T-cell (primary cell): ENCODE results near the gene TRIM52. TPM values are rescaled to one million over a fixed set of nuclear protein-coding genes. Genes with fewer than 3 reads are reported as not detected.
"Not testable (repeated sequence)": the region's sequence is repeated elsewhere in the genome, so short reads cannot be mapped to it uniquely, and the experiment has no call there.

ENCODE experiments used
- ATAC-seq, 4 experiments: fragments of 200-7000 bp in 3 of 4; fragments of 150-1000 bp in 1 of 4; cut with Tn5 transposase; replicated peaks in 1 of 4; 1 replicate in 3 of 4; 2 replicates in 1 of 4; pipeline ENCODE4 v1.10.0; 2021; ENCODE audit warnings: moderate library complexity in 3 of 4, mild to moderate bottlenecking in 2 of 4, moderate number of reproducible peaks in 1 of 4
- CTCF ChIA-PET, 2 donors: fragments of 300-600 bp; sonication (Branson Sonifier 250); formaldehyde crosslinking; loops; one replicate each; lab custom pipeline; 2022; ENCODE audit warnings: antibody characterized with exemption in 2 of 2; lab: Charles Lee
- POLR2A ChIA-PET, 2 donors: fragments of 300-600 bp; sonication (Branson Sonifier 250); formaldehyde crosslinking; loops; one replicate each; lab custom pipeline; 2022; ENCODE audit warnings: antibody characterized with exemption in 2 of 2; lab: Charles Lee
- DNase-seq, 35 experiments: peaks; one replicate each; pipeline versions ENCODE4 v3.0.0 to v3.0.0-alpha.2; 2013 to 2023
- H3K27ac ChIP-seq: one replicate; pipeline ENCODE4 v1.5.1; 2013; ENCODE audit warnings: low read length
- H3K27me3 ChIP-seq, 2 experiments: replicated peaks in 1 of 2; 1 replicate in 1 of 2; 2 replicates in 1 of 2; pipeline versions ENCODE4 v1.6.1 to v1.7.0; 2013; ENCODE audit warnings: low read length in 1 of 2, mixed read lengths in 1 of 2; ENCODE audit not compliant: control insufficient read depth in 2 of 2, insufficient read depth in 2 of 2; ENCODE audit errors: extremely low read depth in 1 of 2
- H3K36me3 ChIP-seq, 2 donors: 1 replicate in 1 of 2; 2 replicates in 1 of 2; pipeline versions ENCODE4 v1.6.1 to v1.7.0; 2013; ENCODE audit warnings: low read length in 1 of 2; ENCODE audit not compliant: control insufficient read depth in 2 of 2, insufficient read depth in 1 of 2; ENCODE audit errors: extremely low read depth in 1 of 2
- H3K4me1 ChIP-seq, 2 experiments: 1 replicate in 1 of 2; 2 replicates in 1 of 2; pipeline versions ENCODE4 v1.6.1 to v1.7.0; 2013; ENCODE audit warnings: low read length in 2 of 2, mixed read lengths in 1 of 2; ENCODE audit not compliant: insufficient read depth in 2 of 2, control insufficient read depth in 1 of 2; ENCODE audit errors: extremely low read depth in 1 of 2
- H3K4me3 ChIP-seq, 2 donors: 1 replicate in 1 of 2; 2 replicates in 1 of 2; pipeline versions ENCODE4 v1.5.1 to v1.7.0; 2013; ENCODE audit warnings: mild to moderate bottlenecking in 2 of 2, low read length in 1 of 2, moderate library complexity in 1 of 2; ENCODE audit not compliant: control insufficient read depth in 1 of 2; ENCODE audit errors: extremely low read depth in 1 of 2
- H3K9me3 ChIP-seq: 2 replicates; pipeline ENCODE4 v1.7.0; 2013
- H3K27ac Mint-ChIP-seq, 2 donors: one replicate each; pipeline ENCODE4 v1.8.0; 2020 to 2021; ENCODE audit warnings: mild to moderate bottlenecking in 2 of 2, mixed read lengths in 2 of 2
- H3K27me3 Mint-ChIP-seq, 2 donors: one replicate each; pipeline ENCODE4 v1.8.0; 2021 to 2022; ENCODE audit warnings: mixed read lengths in 2 of 2
- H3K36me3 Mint-ChIP-seq: one replicate; pipeline ENCODE4 v1.8.0; 2021; ENCODE audit warnings: mixed read lengths
- H3K4me1 Mint-ChIP-seq, 3 donors: one replicate each; pipeline ENCODE4 v1.8.0; 2020 to 2022; ENCODE audit warnings: mixed read lengths in 3 of 3, mild to moderate bottlenecking in 1 of 3
- H3K4me3 Mint-ChIP-seq, 3 donors: one replicate each; pipeline ENCODE4 v1.8.0; 2020 to 2022; ENCODE audit warnings: mild to moderate bottlenecking in 3 of 3, mixed read lengths in 3 of 3, moderate library complexity in 3 of 3
- H3K9me3 Mint-ChIP-seq, 3 donors: one replicate each; pipeline ENCODE4 v1.8.0; 2020 to 2022; ENCODE audit warnings: mixed read lengths in 3 of 3
- WGBS: methylation state at CpG from one replicate; pipeline ENCODE4 v1.1.5; 2013; ENCODE audit warnings: missing lambda C conversion rate; ENCODE audit not compliant: insufficient coverage; 5-methylcytosine and 5-hydroxymethylcytosine counted together
- total RNA-seq, 35 experiments: library from RNA in 6 of 35; stranded (reverse) in 6 of 35; fragments of 120-200 nt in 1 of 35; gene quantifications; one replicate each; pipeline versions ENCODE4 v1.2.1 to v1.2.4 and lab custom pipeline; 2013 to 2026

Gene TRIM52
- total RNA-seq, 5 donors from 2014 or later (not counting 1 experiment from before 2014, with no cell fraction given): 42.9 to 56.9 (median 54.0) TPM

DNA sequence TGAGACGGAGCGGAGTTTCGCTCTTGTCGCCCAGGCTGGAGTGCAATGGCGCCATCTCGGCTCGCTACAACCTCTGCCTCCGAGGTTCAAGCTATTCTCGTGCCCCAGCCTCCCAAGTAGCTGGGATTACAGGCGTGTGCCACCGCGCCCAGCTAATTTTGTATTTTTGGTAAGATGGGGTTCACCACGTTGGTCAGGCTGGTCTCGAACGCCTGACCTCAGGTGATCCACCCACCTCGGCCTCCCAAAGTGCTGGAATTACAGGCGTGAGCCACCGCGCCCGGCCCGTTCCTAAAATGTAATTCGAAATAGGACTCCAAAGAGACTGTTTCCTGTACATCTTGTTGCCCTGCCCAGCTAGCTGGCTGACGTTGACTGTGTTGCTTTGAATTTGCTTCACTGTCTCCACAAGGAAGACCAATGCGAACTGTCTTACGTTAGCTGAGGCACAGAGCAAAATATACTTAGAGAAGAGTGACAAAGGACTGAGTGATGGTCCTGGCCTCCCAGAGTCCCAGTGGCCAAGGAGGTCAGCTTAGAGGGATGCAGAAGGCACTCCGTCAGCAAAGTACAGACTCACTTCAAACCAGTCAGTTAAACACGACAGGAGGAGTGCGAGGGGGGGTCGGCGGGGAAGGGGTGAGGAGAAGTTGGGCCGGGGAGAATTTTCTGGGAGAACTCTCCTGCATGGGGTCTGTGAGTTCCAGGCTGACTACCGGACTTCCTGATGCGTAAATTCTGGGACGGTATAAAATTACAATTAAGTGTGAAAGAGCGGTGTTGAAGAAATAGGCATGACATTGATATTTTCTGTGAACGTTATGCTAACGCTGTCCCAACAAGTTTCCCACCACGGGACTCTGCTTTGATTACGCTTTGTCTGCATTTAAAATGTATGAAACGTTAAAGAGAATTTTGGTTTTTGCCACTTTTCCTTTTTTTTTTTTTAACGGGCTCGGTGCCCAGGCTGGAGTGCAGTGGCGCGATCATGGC, 44.6 kb downstream of the TRIM52 start:
- DNase-seq (peak in 15 of 35 experiments; percentile 19 to 73 (median 37)), ATAC-seq (peak in 1 of 4 experiments; percentile 33)
- Mint-ChIP-seq H3K4me3 (peak overlapping the region; percentile 89 to 91 (median 89)), H3K27me3 (peaks cover 0 to 1% of the 10 kb centered on the region in 2 donors), H3K27ac (peak overlapping the region; percentile 84 to 87), H3K9me3 (no peaks in the 10 kb centered on the region), H3K4me1 (peaks cover 29 to 52% (median 37%) of the 10 kb centered on the region in 3 donors), H3K36me3 (no peaks in the 10 kb centered on the region)
- ChIA-PET CTCF (interaction anchor here (1.0 to 1.5 kb wide), 2 partner anchors 9 kb away, joined by 7 read pairs; no protein-coding TSS in a partner anchor), POLR2A (no interaction called here)
- no peaks in the 10 kb centered on the region for H3K36me3 ChIP-seq
- H3K4me1 ChIP-seq: peaks cover 7 to 51% of the 10 kb centered on the region in 2 experiments
- 35% methylated on average over 31 of the region's 44 CpGs for WGBS
- peak overlapping the region; percentile 53 for H3K27ac ChIP-seq
- H3K27me3 ChIP-seq: no peaks in the 10 kb centered on the region
- peak overlapping the region; percentile 66 to 79 for H3K4me3 ChIP-seq
- no peaks in the 10 kb centered on the region for H3K9me3 ChIP-seq

DNA sequence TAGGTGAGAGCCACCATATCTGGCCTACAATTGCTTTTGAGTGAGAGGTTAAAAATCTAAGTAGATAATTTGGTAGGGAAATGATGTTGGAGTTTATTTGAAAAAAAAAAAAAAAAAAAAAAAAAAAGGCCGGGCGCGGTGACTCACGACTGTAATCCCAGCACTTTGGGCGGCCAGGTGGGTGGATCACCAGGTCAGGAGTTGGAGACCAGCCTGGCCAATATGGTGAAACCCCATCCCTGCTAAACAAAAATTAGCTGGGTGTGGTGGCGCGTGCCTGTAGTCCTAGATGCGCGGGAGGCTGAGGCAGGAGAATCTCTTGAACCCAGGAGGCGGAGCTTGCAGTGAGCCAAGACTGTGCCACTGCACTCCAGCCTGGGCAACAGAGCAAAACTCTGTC, 46.7 kb downstream of the TRIM52 start:
- H3K4me3 Mint-ChIP-seq, H3K27me3 ChIP-seq, H3K27ac Mint-ChIP-seq, H3K36me3 ChIP-seq, H3K27me3 Mint-ChIP-seq, H3K9me3 ChIP-seq, H3K36me3 Mint-ChIP-seq, POLR2A ChIA-PET, H3K4me3 ChIP-seq, H3K27ac ChIP-seq, H3K9me3 Mint-ChIP-seq, ATAC-seq, DNase-seq, CTCF ChIA-PET: not testable (repeated sequence)
- H3K4me1 Mint-ChIP-seq: peaks cover 18 to 40% (median 24%) of the 10 kb centered on the region in 3 donors
- peaks cover 6 to 32% of the 10 kb centered on the region in 2 experiments for H3K4me1 ChIP-seq
- WGBS: 85% methylated on average over 7 of the region's 10 CpGs

DNA sequence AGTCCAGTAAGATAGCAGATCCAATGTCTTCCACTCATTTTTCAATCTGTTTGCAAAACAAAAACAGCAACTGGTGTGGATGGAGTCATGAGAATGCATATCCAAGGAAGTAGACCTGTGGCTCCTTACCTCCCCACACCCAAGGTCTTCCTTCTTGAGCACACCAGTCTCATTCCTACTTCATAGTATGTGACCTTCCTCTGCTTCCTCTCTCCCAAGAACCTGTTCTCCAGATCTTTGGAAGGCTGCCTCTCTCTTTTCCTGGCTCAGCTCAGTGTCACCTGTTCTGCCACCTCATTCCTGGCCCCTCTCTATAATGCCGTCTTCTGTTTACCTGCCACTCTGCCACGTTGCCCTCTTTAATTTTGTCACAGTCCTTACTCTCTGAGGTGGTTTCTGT, 48.0 kb downstream of the TRIM52 start:
- no CpG with 5 or more reads among the region's 2 CpGs for WGBS
- H3K27ac ChIP-seq: no peak overlapping the region
- no peaks in the 10 kb centered on the region for H3K27me3 ChIP-seq
- H3K4me1 ChIP-seq: peaks cover 6 to 23% of the 10 kb centered on the region in 2 experiments
- H3K4me3 Mint-ChIP-seq: no peak overlapping the region
- no peaks in the 10 kb centered on the region for H3K9me3 ChIP-seq
- peak overlapping the region in 1 of 2 donors; percentile 61 for H3K27ac Mint-ChIP-seq
- no peaks in the 10 kb centered on the region for H3K27me3 Mint-ChIP-seq
- CTCF ChIA-PET: no interaction called here
- ATAC-seq (no peak), DNase-seq (no peak)
- POLR2A ChIA-PET: interaction anchor here in 1 of 2 donors (0.6 kb wide), 1 partner anchor 36 kb away, joined by 11 read pairs; no protein-coding TSS in a partner anchor
- H3K36me3 Mint-ChIP-seq: no peaks in the 10 kb centered on the region
- H3K4me3 ChIP-seq: no peak overlapping the region
- H3K9me3 Mint-ChIP-seq: peaks cover 0 to 5% (median 0%) of the 10 kb centered on the region in 3 donors
- no peaks in the 10 kb centered on the region for H3K36me3 ChIP-seq
- peaks cover 14 to 39% (median 23%) of the 10 kb centered on the region in 3 donors for H3K4me1 Mint-ChIP-seq

DNA sequence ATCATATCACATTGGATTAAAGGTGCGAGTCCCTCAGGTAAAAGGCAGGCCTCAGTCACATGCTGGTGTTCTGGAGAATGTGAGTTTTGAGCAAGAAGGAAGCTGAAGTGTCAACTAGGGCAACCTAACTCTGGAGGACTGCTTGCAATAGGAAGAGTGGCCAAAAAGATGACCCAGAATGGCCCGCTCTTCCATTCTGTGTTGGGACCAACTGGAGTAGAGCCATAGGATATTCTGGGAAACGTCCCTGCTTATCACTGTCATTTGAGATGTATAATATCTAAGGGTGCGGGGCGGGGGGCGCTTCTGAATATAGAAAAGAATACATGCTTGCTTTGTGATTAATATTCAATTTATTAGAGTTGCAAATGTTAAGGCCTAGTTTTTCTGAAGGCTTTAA, 48.9 kb downstream of the TRIM52 start:
- Mint-ChIP-seq H3K9me3 (peaks cover 0 to 5% (median 0%) of the 10 kb centered on the region in 3 donors), H3K27ac (no peak overlapping the region), H3K4me1 (peaks cover 21 to 39% (median 26%) of the 10 kb centered on the region in 3 donors), H3K36me3 (no peaks in the 10 kb centered on the region), H3K27me3 (no peaks in the 10 kb centered on the region), H3K4me3 (no peak overlapping the region)
- no peaks in the 10 kb centered on the region for H3K9me3 ChIP-seq
- POLR2A ChIA-PET: interaction anchor here (0.6 kb wide), 2 partner anchors 1354 to 1588 kb away, joined by 3 to 4 read pairs; partner anchors contain the start of gene HNRNPH1 (in 1 of the 2)
- H3K27ac ChIP-seq: no peak overlapping the region
- no peak overlapping the region for H3K4me3 ChIP-seq
- H3K4me1 ChIP-seq: peaks cover 6 to 21% of the 10 kb centered on the region in 2 experiments
- no peaks in the 10 kb centered on the region for H3K36me3 ChIP-seq
- no peak for DNase-seq
- 100% methylated on average over 2 of the region's 6 CpGs for WGBS
- no peaks in the 10 kb centered on the region for H3K27me3 ChIP-seq
- no peak for ATAC-seq
- CTCF ChIA-PET: interaction anchor here (0.5 to 0.6 kb wide), 3 partner anchors 18 to 380 kb away, joined by 4 to 6 read pairs (median 6); no protein-coding TSS in a partner anchor

DNA sequence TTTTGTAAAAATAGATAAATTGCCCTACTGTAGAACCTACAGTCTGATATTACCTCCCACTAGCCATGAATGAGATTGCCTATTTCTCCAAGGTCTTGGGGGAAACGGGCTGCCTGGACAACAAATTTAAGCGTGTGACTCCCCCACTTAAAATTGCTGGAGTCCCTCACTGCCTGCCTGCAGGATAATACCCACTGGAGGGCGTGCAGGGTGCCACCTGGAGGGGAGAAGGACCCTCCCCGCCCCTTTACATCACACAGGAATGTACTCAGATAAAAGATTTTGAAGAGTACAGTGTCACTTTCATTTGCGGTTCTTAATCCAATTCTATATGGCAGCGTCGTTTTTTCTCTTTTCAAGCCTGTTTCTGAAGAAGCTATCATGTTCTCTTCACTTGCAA, 49.7 kb downstream of the TRIM52 start:
- Mint-ChIP-seq H3K27ac (peak overlapping the region in 1 of 2 donors; percentile 6), H3K4me1 (peaks cover 25 to 43% (median 28%) of the 10 kb centered on the region in 3 donors), H3K4me3 (no peak overlapping the region), H3K27me3 (peaks cover 0 to 6% of the 10 kb centered on the region in 2 donors), H3K9me3 (peaks cover 0 to 5% (median 0%) of the 10 kb centered on the region in 3 donors), H3K36me3 (no peaks in the 10 kb centered on the region)
- no peaks in the 10 kb centered on the region for H3K36me3 ChIP-seq
- H3K9me3 ChIP-seq: no peaks in the 10 kb centered on the region
- no peak overlapping the region for H3K27ac ChIP-seq
- no peak overlapping the region for H3K4me3 ChIP-seq
- 64% methylated on average over 3 of the region's 7 CpGs for WGBS
- ChIA-PET CTCF (interaction anchor here (0.6 kb wide), 2 partner anchors 38 to 379 kb away, joined by 6 read pairs; no protein-coding TSS in a partner anchor), POLR2A (no interaction called here)
- peaks cover 3 to 23% of the 10 kb centered on the region in 2 experiments for H3K4me1 ChIP-seq
- H3K27me3 ChIP-seq: peaks cover 0 to 4% of the 10 kb centered on the region in 2 experiments
- DNase-seq: peak in 2 of 35 experiments; percentile 28 to 40
- ATAC-seq: no peak

DNA sequence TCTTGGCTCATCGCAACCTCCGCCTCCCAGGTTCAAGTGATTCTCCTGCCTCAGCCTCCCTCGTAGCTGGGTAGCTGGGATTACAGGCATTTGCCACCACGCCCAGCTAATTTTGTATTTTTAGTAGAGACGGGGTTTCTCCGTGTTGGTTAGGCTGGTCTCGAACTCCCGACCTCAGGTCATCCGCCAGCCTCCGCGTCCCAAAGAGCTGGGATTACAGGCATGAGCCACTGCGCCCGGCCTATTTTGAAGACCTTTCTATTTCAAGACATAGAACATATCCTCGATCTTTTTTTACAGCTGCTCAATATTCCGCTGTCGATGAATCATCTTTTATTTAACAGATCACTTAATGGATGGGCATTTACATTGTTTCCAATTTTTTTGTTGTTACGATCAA, 50.2 kb downstream of the TRIM52 start:
- POLR2A ChIA-PET: interaction anchor here in 1 of 2 donors (0.6 kb wide), 1 partner anchor 21 kb away, joined by 9 read pairs; no protein-coding TSS in a partner anchor

More for the DNA sequence above, 50.2 kb downstream of the TRIM52 start:
- H3K9me3 ChIP-seq, H3K36me3 ChIP-seq, DNase-seq, H3K27me3 ChIP-seq, H3K4me3 ChIP-seq, H3K36me3 Mint-ChIP-seq, H3K27ac Mint-ChIP-seq, ATAC-seq, H3K27ac ChIP-seq, CTCF ChIA-PET, H3K4me3 Mint-ChIP-seq, H3K9me3 Mint-ChIP-seq: not testable (repeated sequence)
- peaks cover 28 to 46% (median 31%) of the 10 kb centered on the region in 3 donors for H3K4me1 Mint-ChIP-seq
- 88% methylated on average over 5 of the region's 17 CpGs for WGBS
- H3K27me3 Mint-ChIP-seq: peaks cover 0 to 11% of the 10 kb centered on the region in 2 donors
- peaks cover 5 to 23% of the 10 kb centered on the region in 2 experiments for H3K4me1 ChIP-seq
